Left lung (tissue), 10 donors: ENCODE measurements around the gene ANLN. TPM values are rescaled to one million over a fixed set of nuclear protein-coding genes. Genes with fewer than 3 reads are reported as not detected.

Experiments used
- ATAC-seq: fragments of 200-7000 bp; cut with Tn5 transposase; one replicate; pipeline ENCODE4 v1.9.1; 2020; ENCODE audit warnings: moderate library complexity
- DNase-seq, 4 donors: peaks; one replicate each; pipeline ENCODE4 v3.0.0-alpha.2; 2013 to 2020
- H3K27ac ChIP-seq, 2 donors: fragments of 200-600 bp; sonication (generic) in 1 of 2; one replicate each; pipeline versions ENCODE4 v1.5.0 to v1.8.0; 2020 to 2021
- H3K27me3 ChIP-seq, 2 donors: fragments of 200-600 bp; sonication (generic) in 1 of 2; one replicate each; pipeline versions ENCODE4 v1.5.0 to v1.8.0; 2020 to 2021
- H3K36me3 ChIP-seq, 2 donors: fragments of 200-600 bp; sonication (generic) in 1 of 2; one replicate each; pipeline versions ENCODE4 v1.5.0 to v1.8.0; 2020 to 2021
- H3K4me1 ChIP-seq, 2 donors: fragments of 200-600 bp; one replicate each; pipeline ENCODE4 v1.8.0; 2021
- H3K4me3 ChIP-seq, 2 donors: fragments of 200-600 bp; sonication (generic) in 1 of 2; one replicate each; pipeline versions ENCODE4 v1.5.0 to v1.8.0; 2020 to 2021; ENCODE audit warnings: mild to moderate bottlenecking in 1 of 2
- H3K9me3 ChIP-seq, 2 donors: fragments of 200-600 bp; sonication (generic) in 1 of 2; one replicate each; pipeline versions ENCODE4 v1.5.0 to v1.8.0; 2020 to 2021
- intact Hi-C, 2 donors: fragments of 100-400 bp; cut with DNase I; formaldehyde crosslinking; loops; one replicate each; pipeline versions ENCODE4 v1.11.2 to v1.14.2; 2022
- polyA plus RNA-seq, 6 donors: library from polyadenylated mRNA; unstranded; fragments of 120-200 nt; gene quantifications; one replicate each; pipeline ENCODE4 v1.2.1, GENCODE V29; 2013; ENCODE audit not compliant: insufficient read length in 6 of 6
- total RNA-seq, 2 donors: library from RNA; stranded (reverse); fragmentation: NEBNext Ultra II Directional; extraction: Animal tissue kit (Norgen Biotek cat#: 25700); gene quantifications; one replicate each; pipeline ENCODE4 v1.2.1, GENCODE V29; 2021
- TF ChIP-seq, protein P1 (sequence below), 2 donors: fragments of 200-600 bp; sonication (generic) in 1 of 2; IDR thresholded peaks; one replicate each; pipeline versions ENCODE4 v1.5.0 to v1.8.0; 2021; ENCODE audit warnings: antibody characterized with exemption in 2 of 2
- donor health status: DM: no; HTN: yes; CAD: no.
- donor health status: DM: no; HTN: no; CAD: no.

The ANLN gene
- total and polyA plus RNA-seq, 8 donors = 9.0 to 68.5 (median 33.5) TPM

DNA sequence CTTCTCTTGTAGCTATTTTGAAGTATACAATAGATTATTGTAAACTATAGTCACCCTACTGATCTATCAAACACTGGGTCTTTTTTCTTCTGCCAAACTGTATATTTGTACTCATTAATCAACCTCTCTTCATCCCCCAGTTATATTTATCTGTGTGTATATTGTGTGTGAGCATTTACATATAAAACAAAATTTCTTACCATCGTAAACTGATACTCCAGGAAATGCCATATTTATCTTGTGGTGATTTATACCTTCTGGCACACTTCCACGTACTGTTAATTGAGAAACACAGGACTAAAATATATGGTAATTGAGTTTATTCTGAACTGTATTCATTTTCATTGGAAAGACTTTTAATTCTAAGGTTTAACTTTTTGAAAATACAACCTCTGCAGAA is 18.9 kb downstream of the ANLN start:
- H3K4me1 ChIP-seq = no peaks in the 10 kb centered on the region
- H3K27me3 ChIP-seq = no peaks in the 10 kb centered on the region
- ATAC-seq (no peak), DNase-seq (no peak)
- TF ChIP-seq, protein P1, sequence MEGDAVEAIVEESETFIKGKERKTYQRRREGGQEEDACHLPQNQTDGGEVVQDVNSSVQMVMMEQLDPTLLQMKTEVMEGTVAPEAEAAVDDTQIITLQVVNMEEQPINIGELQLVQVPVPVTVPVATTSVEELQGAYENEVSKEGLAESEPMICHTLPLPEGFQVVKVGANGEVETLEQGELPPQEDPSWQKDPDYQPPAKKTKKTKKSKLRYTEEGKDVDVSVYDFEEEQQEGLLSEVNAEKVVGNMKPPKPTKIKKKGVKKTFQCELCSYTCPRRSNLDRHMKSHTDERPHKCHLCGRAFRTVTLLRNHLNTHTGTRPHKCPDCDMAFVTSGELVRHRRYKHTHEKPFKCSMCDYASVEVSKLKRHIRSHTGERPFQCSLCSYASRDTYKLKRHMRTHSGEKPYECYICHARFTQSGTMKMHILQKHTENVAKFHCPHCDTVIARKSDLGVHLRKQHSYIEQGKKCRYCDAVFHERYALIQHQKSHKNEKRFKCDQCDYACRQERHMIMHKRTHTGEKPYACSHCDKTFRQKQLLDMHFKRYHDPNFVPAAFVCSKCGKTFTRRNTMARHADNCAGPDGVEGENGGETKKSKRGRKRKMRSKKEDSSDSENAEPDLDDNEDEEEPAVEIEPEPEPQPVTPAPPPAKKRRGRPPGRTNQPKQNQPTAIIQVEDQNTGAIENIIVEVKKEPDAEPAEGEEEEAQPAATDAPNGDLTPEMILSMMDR (IDR thresholded peaks at IDR 0.05) = no peak
- H3K4me3 ChIP-seq = no peak overlapping the region
- intact Hi-C loops = no loop called here
- H3K9me3 ChIP-seq = no peaks in the 10 kb centered on the region
- H3K27ac ChIP-seq = no peak overlapping the region
- peaks cover 0 to 10% of the 10 kb centered on the region in 2 donors for H3K36me3 ChIP-seq

DNA sequence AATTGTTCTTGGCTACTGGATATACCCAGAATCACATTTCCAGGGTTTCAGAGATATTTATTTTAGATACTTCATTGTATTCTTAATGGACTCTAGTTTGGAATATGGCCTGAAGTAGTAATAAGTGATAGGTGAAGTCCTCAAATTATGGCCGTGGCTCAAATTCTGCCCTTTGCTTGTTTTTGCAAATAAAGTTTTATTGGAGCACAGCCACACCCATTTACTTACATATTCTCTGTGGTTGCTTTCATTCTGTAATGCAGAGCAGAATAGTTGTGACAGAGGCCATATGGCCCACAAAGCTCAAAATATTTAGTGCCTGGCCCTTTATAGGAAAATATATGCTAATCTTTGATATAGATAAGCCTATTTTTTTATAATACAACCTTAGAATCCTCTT is 19.5 kb downstream of the ANLN start:
- Histone ChIP-seq H3K27me3 (no peaks in the 10 kb centered on the region), H3K36me3 (peaks cover 0 to 10% of the 10 kb centered on the region in 2 donors), H3K4me3 (no peak overlapping the region), H3K27ac (no peak overlapping the region), H3K9me3 (no peaks in the 10 kb centered on the region), H3K4me1 (no peaks in the 10 kb centered on the region)
- intact Hi-C loops = no loop called here
- no peak for ATAC-seq
- TF ChIP-seq, protein P1 (IDR thresholded peaks at IDR 0.05) = no peak
- DNase-seq = no peak

DNA sequence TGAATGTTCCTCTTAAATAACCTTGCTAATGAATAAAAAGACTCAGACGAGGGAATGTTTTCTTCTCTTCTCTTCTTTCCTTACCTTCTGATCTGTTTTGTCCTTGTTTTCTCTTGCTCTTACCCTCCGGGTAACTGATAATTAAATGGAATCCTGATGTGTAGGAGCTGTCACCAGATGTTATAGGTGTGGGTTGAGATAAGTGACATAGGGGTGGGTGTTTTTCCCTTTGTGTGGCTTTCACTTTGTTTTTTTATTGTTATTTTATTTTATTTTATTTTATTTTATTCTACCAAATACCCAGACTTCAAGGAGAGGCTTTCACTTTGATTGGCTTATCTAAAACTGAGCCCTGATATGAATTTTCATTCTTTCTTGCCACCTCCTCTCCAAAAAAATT is 25.5 kb downstream of the ANLN start:
- Histone ChIP-seq H3K36me3 (peaks cover 0 to 14% of the 10 kb centered on the region in 2 donors), H3K27me3 (no peaks in the 10 kb centered on the region), H3K4me3 (no peak overlapping the region), H3K4me1 (no peaks in the 10 kb centered on the region), H3K27ac (no peak overlapping the region), H3K9me3 (no peaks in the 10 kb centered on the region)
- intact Hi-C loops = no loop called here
- no peak for DNase-seq
- ATAC-seq = no peak
- TF ChIP-seq, protein P1 (IDR thresholded peaks at IDR 0.05) = no peak

DNA sequence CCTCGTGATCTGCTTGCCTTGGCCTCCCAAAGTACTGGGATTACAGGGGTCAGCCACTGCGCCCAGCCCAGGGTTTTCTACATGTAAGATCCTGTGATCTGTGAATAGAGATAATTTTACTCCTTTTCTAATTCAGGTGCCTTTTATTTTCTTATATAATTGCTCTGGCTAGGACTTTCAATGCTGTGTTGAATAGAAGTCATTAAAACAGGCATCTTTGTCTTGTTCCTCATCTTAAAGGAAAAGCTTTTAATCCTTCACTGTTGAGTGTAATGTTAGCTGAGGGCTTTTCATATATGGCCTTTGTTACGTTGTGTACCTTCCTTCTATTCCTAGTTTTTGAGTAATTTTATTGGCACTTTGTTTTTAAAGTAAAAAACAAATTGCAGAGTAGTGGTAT is 26.6 kb downstream of the ANLN start:
- Histone ChIP-seq H3K36me3 (peaks cover 0 to 14% of the 10 kb centered on the region in 2 donors), H3K27ac (no peak overlapping the region), H3K9me3 (no peaks in the 10 kb centered on the region), H3K4me3 (no peak overlapping the region), H3K4me1 (no peaks in the 10 kb centered on the region), H3K27me3 (no peaks in the 10 kb centered on the region)
- TF ChIP-seq, protein P1 (IDR thresholded peaks at IDR 0.05) = no peak
- DNase-seq = no peak
- intact Hi-C loops = no loop called here
- no peak for ATAC-seq

DNA sequence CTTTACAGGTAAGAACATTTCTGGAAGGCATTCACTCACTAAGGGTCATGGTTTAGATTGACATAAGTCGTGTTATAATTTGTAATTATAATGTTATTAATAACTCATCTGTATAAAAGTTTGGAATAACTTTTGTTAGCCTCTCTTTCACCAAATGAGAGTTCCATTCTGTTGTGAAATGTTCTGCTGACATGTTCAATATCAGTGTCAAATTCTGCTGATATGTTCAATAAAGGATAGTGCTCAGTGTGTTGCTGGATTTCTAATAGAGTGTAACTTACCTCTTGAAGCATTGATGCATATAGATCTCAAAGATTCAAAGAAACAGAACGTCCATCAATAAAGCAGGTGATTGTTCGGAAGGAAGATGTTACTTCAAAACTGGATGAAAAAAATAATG is 30.6 kb downstream of the ANLN start:
- Histone ChIP-seq H3K4me1 (no peaks in the 10 kb centered on the region), H3K27me3 (no peaks in the 10 kb centered on the region), H3K4me3 (no peak overlapping the region), H3K27ac (no peak overlapping the region), H3K9me3 (no peaks in the 10 kb centered on the region), H3K36me3 (no peaks in the 10 kb centered on the region)
- DNase-seq (no peak), ATAC-seq (no peak)
- TF ChIP-seq, protein P1 (IDR thresholded peaks at IDR 0.05) = no peak
- intact Hi-C loops = no loop called here
